Fibroblast of pulmonary artery (primary cell): ENCODE data around the gene PAQR6.

Experiments
- DNase-seq: peaks from one replicate; pipeline ENCODE4 v3.0.0-alpha.2; 2010; ENCODE audit warnings: low read depth
- H3K4me3 ChIP-seq: replicated peaks from 2 replicates; pipeline ENCODE4 v1.5.1; 2011; ENCODE audit warnings: low read depth, mild to moderate bottlenecking, control low read depth, low read length, moderate library complexity
- CTCF ChIP-seq: IDR thresholded peaks from 2 replicates; pipeline ENCODE4 v1.5.1; 2011; ENCODE audit warnings: mild to moderate bottlenecking, control low read depth, low read length, inconsistent platforms; ENCODE audit errors: missing control alignments

PAQR6 gene

GRCh38 chr1:156236164-156236563 is 11.7 kb downstream of the PAQR6 start:
- no peak for TF ChIP-seq CTCF
- no peak for DNase-seq
- no peak overlapping the region for H3K4me3 ChIP-seq

GRCh38 chr1:156233426-156234127 is 14.3 kb downstream of the PAQR6 start:
- DNase-seq = peak; percentile 86
- no peak for TF ChIP-seq CTCF
- H3K4me3 ChIP-seq = no peak overlapping the region

GRCh38 chr1:156232201-156232894 is 15.5 kb downstream of the PAQR6 start:
- TF ChIP-seq CTCF = no peak
- no peak overlapping the region for H3K4me3 ChIP-seq
- DNase-seq = no peak

GRCh38 chr1:156230473-156230837 is 17.4 kb downstream of the PAQR6 start:
- no peak for DNase-seq
- no peak for TF ChIP-seq CTCF
- no peak overlapping the region for H3K4me3 ChIP-seq

GRCh38 chr1:156229809-156230472 is 17.9 kb downstream of the PAQR6 start:
- DNase-seq = no peak
- TF ChIP-seq CTCF = no peak
- no peak overlapping the region for H3K4me3 ChIP-seq

GRCh38 chr1:156228501-156228900 is 19.4 kb downstream of the PAQR6 start:
- DNase-seq = no peak
- no peak for TF ChIP-seq CTCF
- H3K4me3 ChIP-seq = no peak overlapping the region
